Activated naive CD8-positive, alpha-beta T cell treated with anti-CD3 and anti-CD28 coated beads, Interleukin-2, amount 50 U/mL, for 16 hours (primary cell): ENCODE data around the gene MEGF10.

Experiments used
- DNase-seq: peaks from one replicate; pipeline ENCODE4 v3.0.0-alpha.2; 2020; ENCODE audit warnings: low read depth, low spot score

The MEGF10 gene

GRCh38 chr5:127326431-127326830 lies 35.8 kb downstream of the MEGF10 start:
- no peak for DNase-seq

GRCh38 chr5:127326976-127327755 lies 36.6 kb downstream of the MEGF10 start:
- DNase-seq: no peak

GRCh38 chr5:127330116-127330515 lies 39.5 kb downstream of the MEGF10 start:
- no peak for DNase-seq

GRCh38 chr5:127331890-127332649 lies 41.5 kb downstream of the MEGF10 start:
- no peak for DNase-seq

- no peak for DNase-seq
Measured at GRCh38 chr5:127333483-127333882, 42.9 kb downstream of the MEGF10 start.

GRCh38 chr5:127335381-127335780 lies 44.8 kb downstream of the MEGF10 start:
- DNase-seq: no peak

- no peak for DNase-seq
Measured at GRCh38 chr5:127337876-127338275, 47.3 kb downstream of the MEGF10 start.

GRCh38 chr5:127338501-127338900 lies 47.9 kb downstream of the MEGF10 start:
- no peak for DNase-seq

GRCh38 chr5:127340606-127341005 lies 50.0 kb downstream of the MEGF10 start:
- DNase-seq: no peak

GRCh38 chr5:127342364-127342763 lies 51.8 kb downstream of the MEGF10 start:
- no peak for DNase-seq

GRCh38 chr5:127343313-127343712 lies 52.7 kb downstream of the MEGF10 start:
- DNase-seq: no peak

- no peak for DNase-seq
Measured at GRCh38 chr5:127343866-127344265, 53.3 kb downstream of the MEGF10 start.

- DNase-seq: no peak
Measured at GRCh38 chr5:127344931-127345330, 54.3 kb downstream of the MEGF10 start.

GRCh38 chr5:127351418-127351817 lies 60.8 kb downstream of the MEGF10 start:
- DNase-seq: no peak

GRCh38 chr5:127352068-127352467 lies 61.5 kb downstream of the MEGF10 start:
- DNase-seq: no peak

GRCh38 chr5:127353327-127353726 lies 62.7 kb downstream of the MEGF10 start:
- no peak for DNase-seq

GRCh38 chr5:127353796-127354195 lies 63.2 kb downstream of the MEGF10 start:
- no peak for DNase-seq

- no peak for DNase-seq
Measured at GRCh38 chr5:127355337-127355736, 64.7 kb downstream of the MEGF10 start.

- DNase-seq: no peak
Measured at GRCh38 chr5:127358284-127358683, 67.7 kb downstream of the MEGF10 start.

- no peak for DNase-seq
Measured at GRCh38 chr5:127358740-127359139, 68.1 kb downstream of the MEGF10 start.

- no peak for DNase-seq
Measured at GRCh38 chr5:127359502-127359901, 68.9 kb downstream of the MEGF10 start.

GRCh38 chr5:127363403-127363802 lies 72.8 kb downstream of the MEGF10 start:
- DNase-seq: no peak

- no peak for DNase-seq
Measured at GRCh38 chr5:127367029-127367428, 76.4 kb downstream of the MEGF10 start.
